SK-N-SH (cell line): Measurements from ENCODE around the gene TMEM127.
A peak's percentile ranks its signal among the peaks of the same experiment; 100 is the strongest.

Experiments
- CHD2 ChIP-seq: fragments of 150-350 bp; IDR thresholded peaks from 2 replicates; pipeline ENCODE4 v1.6.1; 2018; ENCODE audit warnings: low read length; ENCODE audit not compliant: partially characterized antibody
- CTCF ChIP-seq: fragments of 200-600 bp; sonication (generic); IDR thresholded peaks from 2 replicates; pipeline ENCODE4 v1.6.1; 2017; ENCODE audit warnings: antibody characterized with exemption, mild to moderate bottlenecking, moderate library complexity
- FOSL2 ChIP-seq: IDR thresholded peaks from 2 replicates; pipeline ENCODE4 v1.4.0; 2012; ENCODE audit warnings: low read depth, mild to moderate bottlenecking, moderate library complexity, borderline replicate concordance
- MEF2A ChIP-seq: IDR thresholded peaks from 2 replicates; pipeline ENCODE4 v1.4.0; 2012; ENCODE audit warnings: low read depth, borderline replicate concordance
- YY1 ChIP-seq: IDR thresholded peaks from 2 replicates; pipeline ENCODE4 v1.4.0; 2012; ENCODE audit warnings: low read depth, mild to moderate bottlenecking

GRCh38 chr2:96267159-96267971 lies 1.6 kb upstream of the TMEM127 start:
- TF ChIP-seq YY1 (no peak), CTCF (peak; percentile 59), FOSL2 (no peak), MEF2A (no peak), CHD2 (no peak)
